SU-DHL-6 (cell line): ENCODE results near the gene STK38.

Experiments
- CTCF ChIP-seq: fragments of 200-600 bp; sonication (generic); IDR thresholded peaks from one replicate; pipeline ENCODE4 v1.5.1; 2017; ENCODE audit warnings: antibody characterized with exemption, mild to moderate bottlenecking, low read length, moderate library complexity; ENCODE audit not compliant: insufficient read depth, poor library complexity, severe bottlenecking
- EZH2phosphoT487 ChIP-seq: fragments of 200-600 bp; sonication (generic), shearing (Covaris generic); conservative IDR thresholded peaks from 2 replicates; pipeline ENCODE4 v1.6.1; 2018; ENCODE audit warnings: mild to moderate bottlenecking, antibody characterized with exemption, low read length, moderate library complexity, mixed read lengths

GRCh38 chr6:36461646-36462045 lies 85.6 kb downstream of the STK38 start:
- TF ChIP-seq CTCF (no peak), EZH2phosphoT487 (no peak)
